Thyroid gland (tissue), 4 donors: ENCODE data around the gene CASS4. TPM values are rescaled to one million over a fixed set of nuclear protein-coding genes. Genes with fewer than 3 reads are reported as not detected.

ENCODE experiments used
- DNase-seq, 2 donors: peaks; one replicate each; pipeline ENCODE4 v3.0.0-alpha.2; 2019
- H3K27ac ChIP-seq, 3 donors: fragments of 200-600 bp; sonication (generic); 1 replicate in 2 of 3; 2 replicates in 1 of 3; pipeline ENCODE4 v1.5.1; 2016 to 2019; ENCODE audit warnings: mild to moderate bottlenecking in 1 of 3, moderate library complexity in 1 of 3
- H3K27me3 ChIP-seq: fragments of 200-600 bp; sonication (generic); one replicate; pipeline ENCODE4 v1.5.1; 2019
- H3K36me3 ChIP-seq, 2 donors: fragments of 200-600 bp; sonication (generic); one replicate each; pipeline ENCODE4 v1.5.1; 2016 to 2019
- H3K4me1 ChIP-seq, 2 donors: fragments of 200-600 bp; sonication (generic); one replicate each; pipeline ENCODE4 v1.5.1; 2017 to 2019
- H3K4me3 ChIP-seq, 3 donors: fragments of 200-600 bp; sonication (generic); replicated peaks in 1 of 3; 1 replicate in 2 of 3; 2 replicates in 1 of 3; pipeline ENCODE4 v1.5.1; 2016; ENCODE audit warnings: mild to moderate bottlenecking in 1 of 3
- H3K9me3 ChIP-seq: fragments of 200-600 bp; sonication (generic); one replicate; pipeline ENCODE4 v1.5.1; 2017
- POLR2A ChIP-seq, 2 donors: fragments of 450-650 bp; IDR thresholded peaks; one replicate each; pipeline ENCODE4 v1.6.1; 2017; ENCODE audit warnings: antibody characterized with exemption in 2 of 2, mild to moderate bottlenecking in 2 of 2, moderate library complexity in 1 of 2
- WGBS, 2 donors: methylation state at CpG; one replicate each; pipeline ENCODE4 v1.1.5; 2017; 5-methylcytosine and 5-hydroxymethylcytosine counted together
- intact Hi-C: fragments of 100-400 bp; cut with DNase I; formaldehyde crosslinking; loops from one replicate; pipeline ENCODE4 v1.15.1; 2023
- total RNA-seq, 4 donors: library from RNA; depleted of rRNA; stranded (reverse); fragments of >200 nt; gene quantifications; one replicate each; pipeline ENCODE4 v1.2.3, GENCODE V29; 2016
- TF ChIP-seq, protein P1 (sequence below), 6 experiments: fragments of 200-600 bp in 3 of 6; fragments of 450-650 bp in 3 of 6; sonication (generic) in 3 of 6; IDR thresholded peaks; one replicate each; pipeline ENCODE4 v1.5.1; 2016 to 2019; ENCODE audit warnings: antibody characterized with exemption in 6 of 6, mild to moderate bottlenecking in 2 of 6, inconsistent platforms in 1 of 6, moderate library complexity in 1 of 6

Gene CASS4
- total RNA-seq, 4 donors from 2014 or later, result 0.22 to 1.6 (median 1.0) TPM

GRCh38 chr20:56445130-56445529 is 33.1 kb downstream of the CASS4 start:
- no peak overlapping the region for H3K4me3 ChIP-seq
- TF ChIP-seq, protein P1, sequence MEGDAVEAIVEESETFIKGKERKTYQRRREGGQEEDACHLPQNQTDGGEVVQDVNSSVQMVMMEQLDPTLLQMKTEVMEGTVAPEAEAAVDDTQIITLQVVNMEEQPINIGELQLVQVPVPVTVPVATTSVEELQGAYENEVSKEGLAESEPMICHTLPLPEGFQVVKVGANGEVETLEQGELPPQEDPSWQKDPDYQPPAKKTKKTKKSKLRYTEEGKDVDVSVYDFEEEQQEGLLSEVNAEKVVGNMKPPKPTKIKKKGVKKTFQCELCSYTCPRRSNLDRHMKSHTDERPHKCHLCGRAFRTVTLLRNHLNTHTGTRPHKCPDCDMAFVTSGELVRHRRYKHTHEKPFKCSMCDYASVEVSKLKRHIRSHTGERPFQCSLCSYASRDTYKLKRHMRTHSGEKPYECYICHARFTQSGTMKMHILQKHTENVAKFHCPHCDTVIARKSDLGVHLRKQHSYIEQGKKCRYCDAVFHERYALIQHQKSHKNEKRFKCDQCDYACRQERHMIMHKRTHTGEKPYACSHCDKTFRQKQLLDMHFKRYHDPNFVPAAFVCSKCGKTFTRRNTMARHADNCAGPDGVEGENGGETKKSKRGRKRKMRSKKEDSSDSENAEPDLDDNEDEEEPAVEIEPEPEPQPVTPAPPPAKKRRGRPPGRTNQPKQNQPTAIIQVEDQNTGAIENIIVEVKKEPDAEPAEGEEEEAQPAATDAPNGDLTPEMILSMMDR (IDR thresholded peaks at IDR 0.05), result no peak
- no peak for TF ChIP-seq POLR2A (IDR thresholded peaks at IDR 0.05)
- intact Hi-C loops, result no loop called here
- 86 to 91% methylated on average over 3 of the region's 3 CpGs for WGBS, 2 donors
- peaks cover 1 to 3% of the 10 kb centered on the region in 2 donors for H3K4me1 ChIP-seq
- H3K36me3 ChIP-seq, result no peaks in the 10 kb centered on the region
- no peaks in the 10 kb centered on the region for H3K9me3 ChIP-seq
- no peaks in the 10 kb centered on the region for H3K27me3 ChIP-seq
- DNase-seq, result no peak
- no peak overlapping the region for H3K27ac ChIP-seq

DNA sequence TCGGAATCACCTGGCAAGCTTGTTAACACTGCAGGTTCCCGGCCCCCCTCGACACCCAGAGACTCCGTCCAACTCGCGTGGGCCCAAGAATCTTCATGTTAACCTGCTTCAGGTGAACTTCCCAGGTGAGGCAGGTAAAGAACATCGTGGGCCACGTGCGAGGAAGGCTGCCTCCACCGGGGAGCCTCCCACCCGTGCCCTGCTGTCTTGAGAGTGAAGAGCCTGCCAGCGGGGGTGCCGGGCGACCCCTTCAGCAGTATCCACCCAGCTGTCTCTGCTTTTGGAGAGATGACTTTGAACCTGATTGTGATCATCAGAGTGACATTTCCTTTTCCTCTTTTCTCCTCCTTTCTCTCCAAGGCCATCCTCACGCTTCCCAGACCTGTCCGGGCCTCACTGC is 33.5 kb downstream of the CASS4 start:
- Histone ChIP-seq H3K4me1 (no peaks in the 10 kb centered on the region), H3K27me3 (no peaks in the 10 kb centered on the region), H3K4me3 (no peak overlapping the region), H3K27ac (no peak overlapping the region), H3K36me3 (no peaks in the 10 kb centered on the region), H3K9me3 (no peaks in the 10 kb centered on the region)
- TF ChIP-seq, protein P1 (IDR thresholded peaks at IDR 0.05), result no peak
- no peak for TF ChIP-seq POLR2A (IDR thresholded peaks at IDR 0.05)
- intact Hi-C loops, result no loop called here
- no peak for DNase-seq
- WGBS, 2 donors, result 86 to 90% methylated on average over 16 of the region's 16 CpGs

- H3K27ac ChIP-seq, result no peak overlapping the region
- no peak overlapping the region for H3K4me3 ChIP-seq
- intact Hi-C loops, result no loop called here
- H3K4me1 ChIP-seq, result no peaks in the 10 kb centered on the region
- H3K9me3 ChIP-seq, result no peaks in the 10 kb centered on the region
- H3K27me3 ChIP-seq, result no peaks in the 10 kb centered on the region
- H3K36me3 ChIP-seq, result no peaks in the 10 kb centered on the region
- TF ChIP-seq, protein P1 (IDR thresholded peaks at IDR 0.05), result no peak
- no peak for TF ChIP-seq POLR2A (IDR thresholded peaks at IDR 0.05)
- no peak for DNase-seq
Measured at GRCh38 chr20:56447227-56447626, 35.2 kb downstream of the CASS4 start.

DNA sequence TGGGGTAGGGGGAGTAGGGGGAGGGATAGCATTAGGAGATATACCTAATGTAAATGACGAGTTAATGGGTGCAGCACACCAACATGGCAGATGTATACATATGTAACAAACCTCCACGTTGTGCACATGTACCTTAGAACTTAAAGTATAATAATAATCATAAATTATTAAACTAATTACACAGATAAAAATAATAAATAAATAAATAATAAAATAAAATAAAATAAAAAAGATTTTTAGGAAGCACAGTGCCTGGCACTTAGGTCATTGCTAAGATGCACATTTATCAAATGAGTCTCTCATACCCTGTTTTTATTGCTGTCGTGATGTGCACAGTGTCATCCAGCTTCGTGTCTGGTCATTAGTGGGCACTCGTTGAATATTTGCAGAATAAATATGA is 37.4 kb downstream of the CASS4 start:
- WGBS, 2 donors, result 88 to 93% methylated on average over 5 of the region's 5 CpGs
- Histone ChIP-seq H3K4me3 (no peak overlapping the region), H3K36me3 (no peaks in the 10 kb centered on the region), H3K4me1 (no peaks in the 10 kb centered on the region), H3K27me3 (no peaks in the 10 kb centered on the region), H3K9me3 (no peaks in the 10 kb centered on the region), H3K27ac (no peak overlapping the region)
- no peak for TF ChIP-seq POLR2A (IDR thresholded peaks at IDR 0.05)
- TF ChIP-seq, protein P1 (IDR thresholded peaks at IDR 0.05), result no peak
- DNase-seq, result no peak
- intact Hi-C loops, result no loop called here

DNA sequence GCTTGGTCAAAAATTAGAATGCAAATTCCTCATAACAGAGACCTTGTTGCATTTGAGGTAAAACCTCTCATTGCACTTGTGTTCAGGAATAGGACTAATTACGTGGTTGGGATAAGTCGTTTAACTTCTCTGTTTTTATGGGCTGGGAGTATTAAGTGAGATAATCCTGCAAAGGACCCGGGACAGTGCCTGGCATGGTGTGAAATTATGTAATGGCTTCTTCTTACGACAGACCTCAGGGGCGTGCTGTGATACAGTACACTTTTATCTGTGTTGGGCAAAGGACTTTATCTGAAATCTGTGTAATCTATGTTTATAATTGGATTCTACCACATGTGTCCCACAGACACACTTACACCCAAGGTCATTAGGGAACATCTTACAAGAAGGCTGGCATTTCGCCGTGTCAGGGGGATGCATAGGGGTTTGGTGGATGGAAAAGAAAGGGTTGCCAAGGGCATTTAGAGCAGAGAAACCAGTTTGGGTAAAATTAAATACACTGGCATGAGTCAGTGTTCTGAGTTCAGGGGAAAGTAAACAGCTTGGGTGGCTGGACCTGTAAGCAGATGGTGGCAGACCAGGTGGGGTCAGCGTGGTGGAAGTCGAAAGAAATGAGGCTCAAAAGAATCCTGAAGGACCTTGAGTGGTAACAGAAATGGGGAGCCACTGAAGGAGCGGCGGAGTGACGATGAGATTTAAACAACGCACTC is 39.2 kb downstream of the CASS4 start:
- no peak for TF ChIP-seq POLR2A (IDR thresholded peaks at IDR 0.05)
- TF ChIP-seq, protein P1 (IDR thresholded peaks at IDR 0.05), result no peak
- Histone ChIP-seq H3K36me3 (no peaks in the 10 kb centered on the region), H3K4me1 (no peaks in the 10 kb centered on the region), H3K4me3 (no peak overlapping the region), H3K9me3 (no peaks in the 10 kb centered on the region), H3K27ac (no peak overlapping the region), H3K27me3 (no peaks in the 10 kb centered on the region)
- intact Hi-C loops, result no loop called here
- DNase-seq, result no peak
- 82 to 86% methylated on average over 13 of the region's 13 CpGs for WGBS, 2 donors
